B cell (primary cell): ENCODE results near the gene XRCC4.

Experiments used
- EZH2 ChIP-seq: IDR thresholded peaks from 2 replicates; pipeline ENCODE4 v1.6.1; 2012; ENCODE audit warnings: borderline replicate concordance, low read depth, mild to moderate bottlenecking, moderate library complexity, low read length; ENCODE audit not compliant: insufficient read depth, poor library complexity, severe bottlenecking
- TF ChIP-seq, protein P1 (sequence below): fragments of 200-600 bp; IDR thresholded peaks from one replicate; pipeline ENCODE4 v1.8.0; 2022; ENCODE audit warnings: antibody characterized with exemption, mild to moderate bottlenecking

GRCh38 chr5:83077662-83078261 is 415 bp downstream of the XRCC4 start:
- TF ChIP-seq, protein P1, sequence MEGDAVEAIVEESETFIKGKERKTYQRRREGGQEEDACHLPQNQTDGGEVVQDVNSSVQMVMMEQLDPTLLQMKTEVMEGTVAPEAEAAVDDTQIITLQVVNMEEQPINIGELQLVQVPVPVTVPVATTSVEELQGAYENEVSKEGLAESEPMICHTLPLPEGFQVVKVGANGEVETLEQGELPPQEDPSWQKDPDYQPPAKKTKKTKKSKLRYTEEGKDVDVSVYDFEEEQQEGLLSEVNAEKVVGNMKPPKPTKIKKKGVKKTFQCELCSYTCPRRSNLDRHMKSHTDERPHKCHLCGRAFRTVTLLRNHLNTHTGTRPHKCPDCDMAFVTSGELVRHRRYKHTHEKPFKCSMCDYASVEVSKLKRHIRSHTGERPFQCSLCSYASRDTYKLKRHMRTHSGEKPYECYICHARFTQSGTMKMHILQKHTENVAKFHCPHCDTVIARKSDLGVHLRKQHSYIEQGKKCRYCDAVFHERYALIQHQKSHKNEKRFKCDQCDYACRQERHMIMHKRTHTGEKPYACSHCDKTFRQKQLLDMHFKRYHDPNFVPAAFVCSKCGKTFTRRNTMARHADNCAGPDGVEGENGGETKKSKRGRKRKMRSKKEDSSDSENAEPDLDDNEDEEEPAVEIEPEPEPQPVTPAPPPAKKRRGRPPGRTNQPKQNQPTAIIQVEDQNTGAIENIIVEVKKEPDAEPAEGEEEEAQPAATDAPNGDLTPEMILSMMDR, result no peak
- no peak for TF ChIP-seq EZH2
